ENCODE data around the gene RRH.
"Not testable (repeated sequence)": the region's sequence is repeated elsewhere in the genome, so short reads cannot be mapped to it uniquely, and the experiment has no call there.

Gene RRH

GRCh38 chr4:109872065-109872464, 44.3 kb downstream of the RRH start:
- H3K36me3 ChIP-seq (ENCODE audit: control insufficient read depth in 1 of 2, insufficient read depth in 2 of 2, low read length in 2 of 2) = no peaks in the 10 kb centered on the region
- no peaks in the 10 kb centered on the region for H3K4me1 ChIP-seq (ENCODE audit: control insufficient read depth in 1 of 2, insufficient read depth in 2 of 2, low read length in 2 of 2)
- no peak overlapping the region for H3K27ac ChIP-seq (ENCODE audit: low read depth, low read length)
- no peak overlapping the region for H3K9ac ChIP-seq (ENCODE audit: low read depth in 1 of 2, low read length in 2 of 2)
- H3K4me3 ChIP-seq (ENCODE audit: low read depth in 1 of 2, low read length in 2 of 2) = no peak overlapping the region
- no peaks in the 10 kb centered on the region for H3K27me3 ChIP-seq (ENCODE audit: control insufficient read depth in 1 of 2, insufficient read depth in 2 of 2, low read length in 2 of 2)
- H3K9me3 ChIP-seq (ENCODE audit: control insufficient read depth in 1 of 2, low read length in 2 of 2) = no peaks in the 10 kb centered on the region

GRCh38 chr4:109872950-109873656, 45.3 kb downstream of the RRH start:
- Histone ChIP-seq H3K4me3 (ENCODE audit: low read depth in 1 of 2, low read length in 2 of 2) (no peak overlapping the region), H3K4me1 (ENCODE audit: control insufficient read depth in 1 of 2, insufficient read depth in 2 of 2, low read length in 2 of 2) (no peaks in the 10 kb centered on the region), H3K9me3 (ENCODE audit: control insufficient read depth in 1 of 2, low read length in 2 of 2) (no peaks in the 10 kb centered on the region), H3K27me3 (ENCODE audit: control insufficient read depth in 1 of 2, insufficient read depth in 2 of 2, low read length in 2 of 2) (no peaks in the 10 kb centered on the region), H3K9ac (ENCODE audit: low read depth in 1 of 2, low read length in 2 of 2) (no peak overlapping the region), H3K27ac (ENCODE audit: low read depth, low read length) (no peak overlapping the region), H3K36me3 (ENCODE audit: control insufficient read depth in 1 of 2, insufficient read depth in 2 of 2, low read length in 2 of 2) (no peaks in the 10 kb centered on the region)

- no peaks in the 10 kb centered on the region for H3K9me3 ChIP-seq (ENCODE audit: control insufficient read depth in 1 of 2, low read length in 2 of 2)
- H3K27ac ChIP-seq (ENCODE audit: low read depth, low read length) = no peak overlapping the region
- no peaks in the 10 kb centered on the region for H3K36me3 ChIP-seq (ENCODE audit: control insufficient read depth in 1 of 2, insufficient read depth in 2 of 2, low read length in 2 of 2)
- no peaks in the 10 kb centered on the region for H3K4me1 ChIP-seq (ENCODE audit: control insufficient read depth in 1 of 2, insufficient read depth in 2 of 2, low read length in 2 of 2)
- H3K9ac ChIP-seq (ENCODE audit: low read depth in 1 of 2, low read length in 2 of 2) = no peak overlapping the region
- H3K27me3 ChIP-seq (ENCODE audit: control insufficient read depth in 1 of 2, insufficient read depth in 2 of 2, low read length in 2 of 2) = no peaks in the 10 kb centered on the region
- no peak overlapping the region for H3K4me3 ChIP-seq (ENCODE audit: low read depth in 1 of 2, low read length in 2 of 2)
These were observed 46.2 kb downstream of the RRH start for GRCh38 chr4:109873791-109874514.

- H3K36me3 ChIP-seq (ENCODE audit: control insufficient read depth in 1 of 2, insufficient read depth in 2 of 2, low read length in 2 of 2) = no peaks in the 10 kb centered on the region
- no peaks in the 10 kb centered on the region for H3K27me3 ChIP-seq (ENCODE audit: control insufficient read depth in 1 of 2, insufficient read depth in 2 of 2, low read length in 2 of 2)
- H3K4me1 ChIP-seq (ENCODE audit: control insufficient read depth in 1 of 2, insufficient read depth in 2 of 2, low read length in 2 of 2) = no peaks in the 10 kb centered on the region
- no peaks in the 10 kb centered on the region for H3K9me3 ChIP-seq (ENCODE audit: control insufficient read depth in 1 of 2, low read length in 2 of 2)
- H3K4me3 ChIP-seq (ENCODE audit: low read depth in 1 of 2, low read length in 2 of 2) = no peak overlapping the region
- H3K9ac ChIP-seq (ENCODE audit: low read depth in 1 of 2, low read length in 2 of 2) = no peak overlapping the region
- H3K27ac ChIP-seq (ENCODE audit: low read depth, low read length) = no peak overlapping the region
These were observed 47.3 kb downstream of the RRH start for GRCh38 chr4:109875106-109875505.

- H3K27ac ChIP-seq (ENCODE audit: low read depth, low read length); H3K36me3 ChIP-seq (ENCODE audit: control insufficient read depth in 1 of 2, insufficient read depth in 2 of 2, low read length in 2 of 2); H3K4me1 ChIP-seq (ENCODE audit: control insufficient read depth in 1 of 2, insufficient read depth in 2 of 2, low read length in 2 of 2); H3K9me3 ChIP-seq (ENCODE audit: control insufficient read depth in 1 of 2, low read length in 2 of 2); H3K27me3 ChIP-seq (ENCODE audit: control insufficient read depth in 1 of 2, insufficient read depth in 2 of 2, low read length in 2 of 2); H3K4me3 ChIP-seq (ENCODE audit: low read depth in 1 of 2, low read length in 2 of 2); H3K9ac ChIP-seq (ENCODE audit: low read depth in 1 of 2, low read length in 2 of 2): not testable (repeated sequence)
These were observed 47.8 kb downstream of the RRH start for GRCh38 chr4:109875553-109875952.

GRCh38 chr4:109876634-109877265, 49.0 kb downstream of the RRH start:
- H3K4me1 ChIP-seq (ENCODE audit: control insufficient read depth in 1 of 2, insufficient read depth in 2 of 2, low read length in 2 of 2) = no peaks in the 10 kb centered on the region
- H3K9ac ChIP-seq (ENCODE audit: low read depth in 1 of 2, low read length in 2 of 2) = no peak overlapping the region
- H3K4me3 ChIP-seq (ENCODE audit: low read depth in 1 of 2, low read length in 2 of 2) = no peak overlapping the region
- H3K27me3 ChIP-seq (ENCODE audit: control insufficient read depth in 1 of 2, insufficient read depth in 2 of 2, low read length in 2 of 2) = no peaks in the 10 kb centered on the region
- no peaks in the 10 kb centered on the region for H3K36me3 ChIP-seq (ENCODE audit: control insufficient read depth in 1 of 2, insufficient read depth in 2 of 2, low read length in 2 of 2)
- no peak overlapping the region for H3K27ac ChIP-seq (ENCODE audit: low read depth, low read length)
- H3K9me3 ChIP-seq (ENCODE audit: control insufficient read depth in 1 of 2, low read length in 2 of 2) = no peaks in the 10 kb centered on the region

- Histone ChIP-seq H3K27ac (ENCODE audit: low read depth, low read length) (no peak overlapping the region), H3K36me3 (ENCODE audit: control insufficient read depth in 1 of 2, insufficient read depth in 2 of 2, low read length in 2 of 2) (no peaks in the 10 kb centered on the region), H3K9me3 (ENCODE audit: control insufficient read depth in 1 of 2, low read length in 2 of 2) (no peaks in the 10 kb centered on the region), H3K9ac (ENCODE audit: low read depth in 1 of 2, low read length in 2 of 2) (no peak overlapping the region), H3K27me3 (ENCODE audit: control insufficient read depth in 1 of 2, insufficient read depth in 2 of 2, low read length in 2 of 2) (no peaks in the 10 kb centered on the region), H3K4me3 (ENCODE audit: low read depth in 1 of 2, low read length in 2 of 2) (no peak overlapping the region), H3K4me1 (ENCODE audit: control insufficient read depth in 1 of 2, insufficient read depth in 2 of 2, low read length in 2 of 2) (no peaks in the 10 kb centered on the region)
These were observed 49.6 kb downstream of the RRH start for GRCh38 chr4:109877400-109877799.

- H3K27ac ChIP-seq (ENCODE audit: low read depth, low read length) = no peak overlapping the region
- no peaks in the 10 kb centered on the region for H3K9me3 ChIP-seq (ENCODE audit: control insufficient read depth in 1 of 2, low read length in 2 of 2)
- no peaks in the 10 kb centered on the region for H3K27me3 ChIP-seq (ENCODE audit: control insufficient read depth in 1 of 2, insufficient read depth in 2 of 2, low read length in 2 of 2)
- no peak overlapping the region for H3K4me3 ChIP-seq (ENCODE audit: low read depth in 1 of 2, low read length in 2 of 2)
- no peaks in the 10 kb centered on the region for H3K4me1 ChIP-seq (ENCODE audit: control insufficient read depth in 1 of 2, insufficient read depth in 2 of 2, low read length in 2 of 2)
- no peak overlapping the region for H3K9ac ChIP-seq (ENCODE audit: low read depth in 1 of 2, low read length in 2 of 2)
- H3K36me3 ChIP-seq (ENCODE audit: control insufficient read depth in 1 of 2, insufficient read depth in 2 of 2, low read length in 2 of 2) = no peaks in the 10 kb centered on the region
These were observed 50.6 kb downstream of the RRH start for GRCh38 chr4:109878355-109878754.

GRCh38 chr4:109879081-109879480, 51.3 kb downstream of the RRH start:
- Histone ChIP-seq H3K9me3 (ENCODE audit: control insufficient read depth in 1 of 2, low read length in 2 of 2) (no peaks in the 10 kb centered on the region), H3K9ac (ENCODE audit: low read depth in 1 of 2, low read length in 2 of 2) (no peak overlapping the region), H3K4me1 (ENCODE audit: control insufficient read depth in 1 of 2, insufficient read depth in 2 of 2, low read length in 2 of 2) (no peaks in the 10 kb centered on the region), H3K4me3 (ENCODE audit: low read depth in 1 of 2, low read length in 2 of 2) (no peak overlapping the region), H3K27ac (ENCODE audit: low read depth, low read length) (no peak overlapping the region), H3K36me3 (ENCODE audit: control insufficient read depth in 1 of 2, insufficient read depth in 2 of 2, low read length in 2 of 2) (no peaks in the 10 kb centered on the region), H3K27me3 (ENCODE audit: control insufficient read depth in 1 of 2, insufficient read depth in 2 of 2, low read length in 2 of 2) (no peaks in the 10 kb centered on the region)

- Histone ChIP-seq H3K9me3 (ENCODE audit: control insufficient read depth in 1 of 2, low read length in 2 of 2) (no peaks in the 10 kb centered on the region), H3K4me1 (ENCODE audit: control insufficient read depth in 1 of 2, insufficient read depth in 2 of 2, low read length in 2 of 2) (no peaks in the 10 kb centered on the region), H3K9ac (ENCODE audit: low read depth in 1 of 2, low read length in 2 of 2) (no peak overlapping the region), H3K36me3 (ENCODE audit: control insufficient read depth in 1 of 2, insufficient read depth in 2 of 2, low read length in 2 of 2) (no peaks in the 10 kb centered on the region), H3K4me3 (ENCODE audit: low read depth in 1 of 2, low read length in 2 of 2) (no peak overlapping the region), H3K27me3 (ENCODE audit: control insufficient read depth in 1 of 2, insufficient read depth in 2 of 2, low read length in 2 of 2) (no peaks in the 10 kb centered on the region), H3K27ac (ENCODE audit: low read depth, low read length) (no peak overlapping the region)
These were observed 52.0 kb downstream of the RRH start for GRCh38 chr4:109879636-109880314.
